Measurements from ENCODE around the gene CALR3.
"Not testable (repeated sequence)": the region's sequence is repeated elsewhere in the genome, so short reads cannot be mapped to it uniquely, and the experiment has no call there.

The CALR3 gene

GRCh38 chr19:16509141-16510061, 13.4 kb upstream of the CALR3 start:
- no peak overlapping the region for H3K9ac ChIP-seq (ENCODE audit: low read length)
- no peaks in the 10 kb centered on the region for H3K9me3 ChIP-seq (ENCODE audit: insufficient read depth, low read length)
- H3K4me3 ChIP-seq (ENCODE audit: low read length): no peak overlapping the region
- H3K79me2 ChIP-seq (ENCODE audit: low read length): no peaks in the 10 kb centered on the region
- H3K27ac ChIP-seq (ENCODE audit: low read length): no peak overlapping the region
- no peaks in the 10 kb centered on the region for H3K27me3 ChIP-seq (ENCODE audit: low read depth, low read length)
- H3K4me1 ChIP-seq (ENCODE audit: low read length): no peaks in the 10 kb centered on the region
- no peak overlapping the region for H2AFZ ChIP-seq (ENCODE audit: low read depth, low read length)
- no peak overlapping the region for H3K4me2 ChIP-seq (ENCODE audit: low read length)
- TF ChIP-seq, protein P1, sequence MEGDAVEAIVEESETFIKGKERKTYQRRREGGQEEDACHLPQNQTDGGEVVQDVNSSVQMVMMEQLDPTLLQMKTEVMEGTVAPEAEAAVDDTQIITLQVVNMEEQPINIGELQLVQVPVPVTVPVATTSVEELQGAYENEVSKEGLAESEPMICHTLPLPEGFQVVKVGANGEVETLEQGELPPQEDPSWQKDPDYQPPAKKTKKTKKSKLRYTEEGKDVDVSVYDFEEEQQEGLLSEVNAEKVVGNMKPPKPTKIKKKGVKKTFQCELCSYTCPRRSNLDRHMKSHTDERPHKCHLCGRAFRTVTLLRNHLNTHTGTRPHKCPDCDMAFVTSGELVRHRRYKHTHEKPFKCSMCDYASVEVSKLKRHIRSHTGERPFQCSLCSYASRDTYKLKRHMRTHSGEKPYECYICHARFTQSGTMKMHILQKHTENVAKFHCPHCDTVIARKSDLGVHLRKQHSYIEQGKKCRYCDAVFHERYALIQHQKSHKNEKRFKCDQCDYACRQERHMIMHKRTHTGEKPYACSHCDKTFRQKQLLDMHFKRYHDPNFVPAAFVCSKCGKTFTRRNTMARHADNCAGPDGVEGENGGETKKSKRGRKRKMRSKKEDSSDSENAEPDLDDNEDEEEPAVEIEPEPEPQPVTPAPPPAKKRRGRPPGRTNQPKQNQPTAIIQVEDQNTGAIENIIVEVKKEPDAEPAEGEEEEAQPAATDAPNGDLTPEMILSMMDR (IDR thresholded peaks at IDR 0.05; ENCODE audit: low read depth, low read length): no peak
- TF ChIP-seq EZH2phosphoT487 (IDR thresholded peaks at IDR 0.05; ENCODE audit: low read depth): no peak
- H4K20me1 ChIP-seq (ENCODE audit: insufficient read depth, low read length): no peaks in the 10 kb centered on the region
- H3K36me3 ChIP-seq (replicated peaks; ENCODE audit: low read depth, low read length): peaks cover 3% of the 10 kb centered on the region

DNA sequence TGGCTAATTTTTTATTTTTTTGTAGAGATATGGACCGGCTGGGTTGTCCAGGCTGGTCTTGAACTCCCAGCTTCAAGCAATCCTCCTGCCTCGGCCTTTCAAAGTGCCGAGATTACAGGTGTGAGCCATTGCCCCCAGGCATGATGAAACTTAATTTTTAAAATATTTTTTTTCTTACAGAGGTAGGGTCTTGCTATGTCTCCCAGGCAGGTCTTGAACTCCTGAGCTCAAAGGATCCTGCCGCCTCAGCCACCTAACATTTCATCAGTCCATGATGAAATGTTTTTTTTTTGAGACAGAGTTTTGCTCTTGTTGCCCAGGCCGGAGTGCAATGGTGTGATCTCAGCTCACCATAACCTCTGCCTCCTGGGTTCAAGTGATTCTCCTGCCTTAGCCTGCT, 12.6 kb upstream of the CALR3 start:
- H3K4me3 ChIP-seq (ENCODE audit: low read length): no peak overlapping the region
- H3K27me3 ChIP-seq (ENCODE audit: low read depth, low read length): no peaks in the 10 kb centered on the region
- H2AFZ ChIP-seq (ENCODE audit: low read depth, low read length): no peak overlapping the region
- H3K4me2 ChIP-seq (ENCODE audit: low read length): no peak overlapping the region
- TF ChIP-seq, protein P1 (IDR thresholded peaks at IDR 0.05; ENCODE audit: low read depth, low read length): no peak
- TF ChIP-seq EZH2phosphoT487 (IDR thresholded peaks at IDR 0.05; ENCODE audit: low read depth): no peak
- H3K27ac ChIP-seq (ENCODE audit: low read length): no peak overlapping the region
- no peaks in the 10 kb centered on the region for H3K4me1 ChIP-seq (ENCODE audit: low read length)
- no peak overlapping the region for H3K9ac ChIP-seq (ENCODE audit: low read length)
- no peaks in the 10 kb centered on the region for H4K20me1 ChIP-seq (ENCODE audit: insufficient read depth, low read length)
- H3K9me3 ChIP-seq (ENCODE audit: insufficient read depth, low read length): no peaks in the 10 kb centered on the region
- H3K36me3 ChIP-seq (replicated peaks; ENCODE audit: low read depth, low read length): peaks cover 3% of the 10 kb centered on the region
- H3K79me2 ChIP-seq (ENCODE audit: low read length): no peaks in the 10 kb centered on the region

DNA sequence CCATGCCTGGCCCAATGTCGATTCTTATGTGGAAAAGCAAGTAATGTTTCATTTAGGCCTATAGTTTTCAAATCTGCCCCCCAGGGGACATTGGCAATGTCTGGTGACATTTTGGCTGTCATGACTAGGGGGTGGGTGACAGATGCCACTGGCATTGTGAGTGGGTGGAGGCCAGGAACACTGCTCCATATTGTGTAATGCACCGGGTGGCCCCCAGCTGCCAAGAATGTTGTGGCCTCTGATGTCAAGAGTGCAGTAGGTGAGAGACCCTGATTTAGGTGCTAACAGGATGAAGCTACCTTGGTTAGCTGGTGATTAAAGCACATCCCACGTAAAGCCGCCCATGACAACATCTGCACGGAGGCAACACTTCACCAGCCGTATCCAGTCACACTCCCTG, 11.0 kb upstream of the CALR3 start:
- no peaks in the 10 kb centered on the region for H3K79me2 ChIP-seq (ENCODE audit: low read length)
- H3K36me3 ChIP-seq (replicated peaks; ENCODE audit: low read depth, low read length): peaks cover 11% of the 10 kb centered on the region
- no peaks in the 10 kb centered on the region for H3K9me3 ChIP-seq (ENCODE audit: insufficient read depth, low read length)
- H4K20me1 ChIP-seq (ENCODE audit: insufficient read depth, low read length): no peaks in the 10 kb centered on the region
- no peak overlapping the region for H3K9ac ChIP-seq (ENCODE audit: low read length)
- no peak overlapping the region for H3K4me2 ChIP-seq (ENCODE audit: low read length)
- no peak overlapping the region for H3K4me3 ChIP-seq (ENCODE audit: low read length)
- H3K4me1 ChIP-seq (ENCODE audit: low read length): no peaks in the 10 kb centered on the region
- TF ChIP-seq, protein P1 (IDR thresholded peaks at IDR 0.05; ENCODE audit: low read depth, low read length): no peak
- TF ChIP-seq EZH2phosphoT487 (IDR thresholded peaks at IDR 0.05; ENCODE audit: low read depth): no peak
- H2AFZ ChIP-seq (ENCODE audit: low read depth, low read length): no peak overlapping the region
- no peak overlapping the region for H3K27ac ChIP-seq (ENCODE audit: low read length)
- H3K27me3 ChIP-seq (ENCODE audit: low read depth, low read length): no peaks in the 10 kb centered on the region

DNA sequence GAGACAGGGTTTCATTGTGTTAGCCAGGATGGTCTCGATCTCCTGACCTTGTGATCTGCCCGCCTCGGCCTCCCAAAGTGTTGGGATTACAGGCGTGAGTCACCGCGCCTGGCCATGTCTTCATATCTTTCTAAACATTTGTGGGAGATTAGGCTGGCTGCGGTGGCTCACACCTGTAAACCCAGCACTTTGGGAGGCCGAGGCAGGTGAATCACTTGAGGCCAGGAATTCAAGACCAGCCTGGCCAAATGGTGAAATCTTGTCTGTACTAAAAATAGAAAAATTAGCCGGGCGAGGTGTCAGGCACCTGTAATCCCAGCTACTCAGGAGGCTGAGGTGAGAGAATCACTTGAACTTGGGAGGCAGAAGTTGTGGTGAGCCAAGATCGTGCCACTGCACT, 10.2 kb upstream of the CALR3 start:
- H3K27me3 ChIP-seq (ENCODE audit: low read depth, low read length); H3K79me2 ChIP-seq (ENCODE audit: low read length); H3K4me1 ChIP-seq (ENCODE audit: low read length); H3K9me3 ChIP-seq (ENCODE audit: insufficient read depth, low read length); H3K4me2 ChIP-seq (ENCODE audit: low read length); H3K4me3 ChIP-seq (ENCODE audit: low read length); H3K27ac ChIP-seq (ENCODE audit: low read length); H3K9ac ChIP-seq (ENCODE audit: low read length); H4K20me1 ChIP-seq (ENCODE audit: insufficient read depth, low read length); H2AFZ ChIP-seq (ENCODE audit: low read depth, low read length): not testable (repeated sequence)
- peaks cover 11% of the 10 kb centered on the region for H3K36me3 ChIP-seq (replicated peaks; ENCODE audit: low read depth, low read length)

Measured in OCI-LY3 (cell line).